HEK293 (cell line): ENCODE data around the gene TC2N.

Experiments
- CTCF ChIP-seq: fragments of 450-650 bp; formaldehyde crosslinking; IDR thresholded peaks from 2 replicates; pipeline ENCODE4 v1.5.1; 2016; ENCODE audit warnings: missing biosample characterization, missing genetic modification characterization
- GLIS1 ChIP-seq: fragments of 450-650 bp; formaldehyde crosslinking; IDR thresholded peaks from 2 replicates; pipeline ENCODE4 v1.5.1; 2016; ENCODE audit warnings: missing biosample characterization, missing genetic modification characterization
- ZNF202 ChIP-seq: fragments of 450-650 bp; formaldehyde crosslinking; IDR thresholded peaks from 2 replicates; pipeline ENCODE4 v1.5.1; 2016; ENCODE audit warnings: missing biosample characterization, missing genetic modification characterization, borderline replicate concordance
- ZNF24 ChIP-seq: fragments of 450-650 bp; formaldehyde crosslinking; IDR thresholded peaks from 2 replicates; pipeline ENCODE4 v1.5.1; 2016; ENCODE audit warnings: missing biosample characterization, missing genetic modification characterization

- TF ChIP-seq GLIS1 (tag by site-specific recombination) (no peak), ZNF24 (no peak), CTCF (no peak), ZNF202 (tag by site-specific recombination) (no peak)
Measured at GRCh38 chr14:91755570-91756295, 111.6 kb downstream of the TC2N start.
